ENCODE results near the gene DAGLB. TPM values are rescaled to one million over a fixed set of nuclear protein-coding genes. Genes with fewer than 3 reads are reported as not detected.
A peak's percentile ranks its signal among the peaks of the same experiment; 100 is the strongest.

The DAGLB gene
- total RNA-seq, 1 experiment from 2014 or later, result 29.5 TPM

- intact Hi-C loops (cut with micrococcal nuclease), result no loop called here
- Mint-ChIP-seq H3K4me1 (ENCODE audit: insufficient read depth, unreplicated experiment) (peaks cover 10% of the 10 kb centered on the region), H3K27me3 (ENCODE audit: insufficient read depth, unreplicated experiment) (no peaks in the 10 kb centered on the region), H3K4me3 (ENCODE audit: unreplicated experiment) (no peak overlapping the region), H3K27ac (ENCODE audit: low read depth, unreplicated experiment) (peak overlapping the region; percentile 57), H3K9me3 (ENCODE audit: unreplicated experiment) (no peaks in the 10 kb centered on the region), H3K36me3 (ENCODE audit: insufficient read depth, unreplicated experiment) (no peaks in the 10 kb centered on the region)
- CTCF ChIA-PET, result no interaction called here
- peak; percentile 41 for DNase-seq (ENCODE audit: unreplicated experiment)
- TF ChIP-seq CTCF (IDR thresholded peaks at IDR 0.05; ENCODE audit: unreplicated experiment), result no peak
- BruUV-seq (replicated peaks), result no TSS peak
- POLR2A ChIA-PET, result interaction anchor here (0.9 to 1.7 kb wide), 4 partner anchors 18 to 372 kb away, joined by 3 to 5 read pairs (median 3); no protein-coding TSS in a partner anchor
Measured at GRCh38 chr7:6367701-6368211, 80.0 kb downstream of the DAGLB start.

GRCh38 chr7:6365451-6365850, 82.3 kb downstream of the DAGLB start:
- Mint-ChIP-seq H3K9me3 (ENCODE audit: unreplicated experiment) (no peaks in the 10 kb centered on the region), H3K36me3 (ENCODE audit: insufficient read depth, unreplicated experiment) (no peaks in the 10 kb centered on the region), H3K27ac (ENCODE audit: low read depth, unreplicated experiment) (no peak overlapping the region), H3K27me3 (ENCODE audit: insufficient read depth, unreplicated experiment) (no peaks in the 10 kb centered on the region), H3K4me3 (ENCODE audit: unreplicated experiment) (no peak overlapping the region), H3K4me1 (ENCODE audit: insufficient read depth, unreplicated experiment) (peaks cover 10% of the 10 kb centered on the region)
- intact Hi-C loops (cut with micrococcal nuclease), result no loop called here
- CTCF ChIA-PET, result no interaction called here
- no peak for TF ChIP-seq CTCF (IDR thresholded peaks at IDR 0.05; ENCODE audit: unreplicated experiment)
- POLR2A ChIA-PET, result no interaction called here
- DNase-seq (ENCODE audit: unreplicated experiment), result no peak
- BruUV-seq (replicated peaks), result no TSS peak

- Mint-ChIP-seq H3K4me3 (ENCODE audit: unreplicated experiment) (no peak overlapping the region), H3K27me3 (ENCODE audit: insufficient read depth, unreplicated experiment) (no peaks in the 10 kb centered on the region), H3K27ac (ENCODE audit: low read depth, unreplicated experiment) (no peak overlapping the region), H3K36me3 (ENCODE audit: insufficient read depth, unreplicated experiment) (no peaks in the 10 kb centered on the region), H3K4me1 (ENCODE audit: insufficient read depth, unreplicated experiment) (no peaks in the 10 kb centered on the region), H3K9me3 (ENCODE audit: unreplicated experiment) (no peaks in the 10 kb centered on the region)
- TF ChIP-seq CTCF (IDR thresholded peaks at IDR 0.05; ENCODE audit: unreplicated experiment), result no peak
- no peak for DNase-seq (ENCODE audit: unreplicated experiment)
- CTCF ChIA-PET, result interaction anchor here (0.6 kb wide), 2 partner anchors 70 to 295 kb away, joined by 3 read pairs; no protein-coding TSS in a partner anchor
- no TSS peak for BruUV-seq (replicated peaks)
- POLR2A ChIA-PET, result no interaction called here
- intact Hi-C loops (cut with micrococcal nuclease), result no loop called here
Measured at GRCh38 chr7:6360841-6361240, 86.9 kb downstream of the DAGLB start.

GRCh38 chr7:6359734-6360133, 88.0 kb downstream of the DAGLB start:
- POLR2A ChIA-PET, result no interaction called here
- BruUV-seq (replicated peaks), result no TSS peak

More at GRCh38 chr7:6359734-6360133, 88.0 kb downstream of the DAGLB start:
- intact Hi-C loops (cut with micrococcal nuclease), result no loop called here
- Mint-ChIP-seq H3K4me1 (ENCODE audit: insufficient read depth, unreplicated experiment) (no peaks in the 10 kb centered on the region), H3K4me3 (ENCODE audit: unreplicated experiment) (no peak overlapping the region), H3K36me3 (ENCODE audit: insufficient read depth, unreplicated experiment) (no peaks in the 10 kb centered on the region), H3K27ac (ENCODE audit: low read depth, unreplicated experiment) (no peak overlapping the region), H3K27me3 (ENCODE audit: insufficient read depth, unreplicated experiment) (no peaks in the 10 kb centered on the region), H3K9me3 (ENCODE audit: unreplicated experiment) (no peaks in the 10 kb centered on the region)
- TF ChIP-seq CTCF (IDR thresholded peaks at IDR 0.05; ENCODE audit: unreplicated experiment), result no peak
- CTCF ChIA-PET, result interaction anchor here (0.6 kb wide), 1 partner anchor 17 kb away, joined by 4 read pairs; no protein-coding TSS in a partner anchor
- DNase-seq (ENCODE audit: unreplicated experiment), result no peak

Other genes with a start within 250 kb of the DAGLB start
- 19.3 and 23.5 TPM in 2 replicates for gene CYTH3, start 175.3 kb downstream of the DAGLB start, total RNA-seq (2022)
- 25.2 and 25.7 TPM in 2 replicates for gene FAM220A, start 99.0 kb downstream of the DAGLB start, total RNA-seq (2022)
- 236 and 278 TPM in 2 replicates for gene RAC1, start 73.4 kb downstream of the DAGLB start, total RNA-seq (2022)
- gene KDELR2, start 36.2 kb upstream of the DAGLB start, total RNA-seq (2022), result 164 and 243 TPM in 2 replicates
- not detected in 2 replicates for gene GRID2IP, start 103.5 kb upstream of the DAGLB start, total RNA-seq (2022)
- gene ZDHHC4, start 129.5 kb upstream of the DAGLB start, total RNA-seq (2022), result 41.8 and 45.6 TPM in 2 replicates
- gene INTS15, start 142.1 kb upstream of the DAGLB start, total RNA-seq (2022), result 25.4 and 26.5 TPM in 2 replicates
- gene ZNF853, start 167.7 kb upstream of the DAGLB start, total RNA-seq (2022), result not detected in 2 replicates
- gene ZNF316, start 189.4 kb upstream of the DAGLB start, total RNA-seq (2022), result 26.1 and 27.1 TPM in 2 replicates